GM23338 (cell line): ENCODE results near the gene KCNJ16. TPM values are rescaled to one million over a fixed set of nuclear protein-coding genes. Genes with fewer than 3 reads are reported as not detected.

Source experiments
- ATAC-seq: fragments of 200-7000 bp; cut with Tn5 transposase; 3 replicates; pipeline ENCODE4 v1.9.1; 2020
- DNase-seq: peaks from one replicate; pipeline ENCODE4 v3.0.0-alpha.2; 2015; ENCODE audit warnings: low spot score
- H2AFZ ChIP-seq: fragments of 200-600 bp; sonication (generic); 2 replicates; pipeline ENCODE4 v1.8.0; 2016; ENCODE audit warnings: antibody characterized with exemption, mild to moderate bottlenecking, moderate library complexity
- H3F3A ChIP-seq: fragments of 200-600 bp; sonication (generic); replicated peaks from 2 replicates; pipeline ENCODE4 v1.8.0; 2017; ENCODE audit warnings: antibody characterized with exemption, mixed run types, low read depth
- H3K27ac ChIP-seq: fragments of 200-600 bp; sonication (generic); 2 replicates; pipeline ENCODE4 v1.6.1; 2016; ENCODE audit warnings: low read depth
- H3K27me3 ChIP-seq: fragments of 200-600 bp; sonication (generic); 2 replicates; pipeline ENCODE4 v1.8.0; 2016; ENCODE audit warnings: mild to moderate bottlenecking, mixed run types, moderate library complexity; ENCODE audit not compliant: insufficient read depth
- H3K36me3 ChIP-seq: fragments of 200-600 bp; sonication (generic); 2 replicates; pipeline ENCODE4 v1.8.0; 2016; ENCODE audit warnings: mild to moderate bottlenecking; ENCODE audit not compliant: insufficient read depth
- H3K4me1 ChIP-seq: fragments of 200-600 bp; sonication (generic); 2 replicates; pipeline ENCODE4 v1.8.0; 2016; ENCODE audit warnings: mild to moderate bottlenecking, moderate library complexity; ENCODE audit not compliant: insufficient read depth
- H3K4me2 ChIP-seq: fragments of 200-600 bp; sonication (generic); 2 replicates; pipeline ENCODE4 v1.7.1; 2017; ENCODE audit warnings: mixed run types
- H3K4me3 ChIP-seq: fragments of 200-600 bp; sonication (generic); 2 replicates; pipeline ENCODE4 v1.6.1; 2016; ENCODE audit warnings: mixed run types
- H3K79me2 ChIP-seq: fragments of 200-600 bp; sonication (generic); replicated peaks from 2 replicates; pipeline ENCODE4 v1.8.0; 2017; ENCODE audit warnings: mild to moderate bottlenecking; ENCODE audit not compliant: insufficient read depth
- H3K9me2 ChIP-seq: fragments of 200-600 bp; sonication (generic); 2 replicates; pipeline ENCODE4 v1.8.0; 2017; ENCODE audit not compliant: insufficient read depth
- H4K20me1 ChIP-seq: fragments of 200-600 bp; sonication (generic); replicated peaks from 2 replicates; pipeline ENCODE4 v1.8.0; 2017; ENCODE audit warnings: mild to moderate bottlenecking; ENCODE audit not compliant: insufficient read depth
- H3K27ac Mint-ChIP-seq: 2 replicates; pipeline ENCODE4 v1.8.0; 2020; ENCODE audit warnings: inconsistent platforms, mild to moderate bottlenecking, moderate library complexity, mixed read lengths
- H3K27me3 Mint-ChIP-seq: 3 replicates; pipeline ENCODE4 v1.8.0; 2022; ENCODE audit warnings: low read depth, mild to moderate bottlenecking, moderate library complexity, mixed read lengths, inconsistent platforms; ENCODE audit not compliant: insufficient read depth, poor library complexity
- H3K36me3 Mint-ChIP-seq: 3 replicates; pipeline ENCODE4 v1.8.0; 2021; ENCODE audit warnings: low read depth, mild to moderate bottlenecking, inconsistent platforms, moderate library complexity, mixed read lengths
- H3K4me1 Mint-ChIP-seq: 3 replicates; pipeline ENCODE4 v1.8.0; 2020; ENCODE audit warnings: mild to moderate bottlenecking, inconsistent platforms, mixed read lengths
- H3K4me3 Mint-ChIP-seq: 3 replicates; pipeline ENCODE4 v1.8.0; 2021; ENCODE audit warnings: moderate library complexity, mild to moderate bottlenecking, inconsistent platforms, mixed read lengths
- H3K9me3 Mint-ChIP-seq: 3 replicates; pipeline ENCODE4 v1.8.0; 2020; ENCODE audit warnings: moderate library complexity, mild to moderate bottlenecking, inconsistent platforms, mixed read lengths
- EZH2 ChIP-seq: fragments of 200-600 bp; sonication (generic); IDR thresholded peaks from one replicate; pipeline ENCODE4 v1.8.0; 2017; ENCODE audit warnings: antibody characterized with exemption, mild to moderate bottlenecking, low read depth; ENCODE audit not compliant: unreplicated experiment
- polyA plus RNA-seq: library from polyadenylated mRNA; unstranded; fragments of >200 nt; fragmentation: Nextera tagmentation; extraction: Ambion mirVana; gene quantifications from 2 replicates; pipeline ENCODE4 v1.2.1, GENCODE V29; 2016
- total RNA-seq: library from RNA; depleted of rRNA; stranded (reverse); fragments of >200 nt; shearing (Covaris generic); gene quantifications from 2 replicates; pipeline ENCODE4 v1.2.3, GENCODE V29; 2014
- TF ChIP-seq, protein P1 (sequence below): fragments of 250-450 bp; sonication (Bioruptor Pico); IDR thresholded peaks from 2 replicates; pipeline ENCODE4 v1.5.0; 2020; ENCODE audit warnings: mild to moderate bottlenecking, moderate library complexity
- TF ChIP-seq, protein P2 (sequence below), 2 experiments: fragments of 200-600 bp in 1 of 2; sonication (generic) in 1 of 2; conservative IDR thresholded peaks; 2 replicates each; pipeline versions ENCODE4 v1.5.1 to v1.6.1; 2016 to 2017; ENCODE audit warnings: antibody characterized with exemption in 2 of 2, low read depth in 2 of 2, mild to moderate bottlenecking in 2 of 2, moderate library complexity in 1 of 2

The KCNJ16 gene
- total and polyA plus RNA-seq, 2 experiments from 2014 or later = not detected

- peaks cover 16% of the 10 kb centered on the region for H3K4me1 ChIP-seq
These were observed 93.3 kb downstream of the KCNJ16 start for GRCh38 chr17:70168044-70168976.

More at GRCh38 chr17:70168044-70168976, 93.3 kb downstream of the KCNJ16 start:
- H3K9me3 Mint-ChIP-seq = no peaks in the 10 kb centered on the region
- no peak overlapping the region for H3K27ac Mint-ChIP-seq
- peak overlapping the region; percentile 97 for H2AFZ ChIP-seq
- peak overlapping the region; percentile 81 for H3K4me3 Mint-ChIP-seq
- peak; percentile 84 for DNase-seq
- peak overlapping the region; percentile 96 for H3K4me2 ChIP-seq
- 0 out of 2 replicates have a peak, but pooled peaks cover 2% of the 10 kb centered on the region for H4K20me1 ChIP-seq
- H3K27me3 Mint-ChIP-seq = peaks cover 14% of the 10 kb centered on the region
- peak overlapping the region; percentile 72 for H3K4me3 ChIP-seq
- H3F3A ChIP-seq = no peaks in the 10 kb centered on the region
- no peaks in the 10 kb centered on the region for H3K36me3 ChIP-seq
- no peak overlapping the region for H3K27ac ChIP-seq
- H3K36me3 Mint-ChIP-seq = no peaks in the 10 kb centered on the region
- ATAC-seq = peak; percentile 66
- H3K4me1 Mint-ChIP-seq = peaks cover 15% of the 10 kb centered on the region
- no peaks in the 10 kb centered on the region for H3K9me2 ChIP-seq
- H3K79me2 ChIP-seq = peaks cover 4% of the 10 kb centered on the region; the same call in 1 of the 2 replicates
- peak; percentile 31 for TF ChIP-seq EZH2
- TF ChIP-seq, protein P1, sequence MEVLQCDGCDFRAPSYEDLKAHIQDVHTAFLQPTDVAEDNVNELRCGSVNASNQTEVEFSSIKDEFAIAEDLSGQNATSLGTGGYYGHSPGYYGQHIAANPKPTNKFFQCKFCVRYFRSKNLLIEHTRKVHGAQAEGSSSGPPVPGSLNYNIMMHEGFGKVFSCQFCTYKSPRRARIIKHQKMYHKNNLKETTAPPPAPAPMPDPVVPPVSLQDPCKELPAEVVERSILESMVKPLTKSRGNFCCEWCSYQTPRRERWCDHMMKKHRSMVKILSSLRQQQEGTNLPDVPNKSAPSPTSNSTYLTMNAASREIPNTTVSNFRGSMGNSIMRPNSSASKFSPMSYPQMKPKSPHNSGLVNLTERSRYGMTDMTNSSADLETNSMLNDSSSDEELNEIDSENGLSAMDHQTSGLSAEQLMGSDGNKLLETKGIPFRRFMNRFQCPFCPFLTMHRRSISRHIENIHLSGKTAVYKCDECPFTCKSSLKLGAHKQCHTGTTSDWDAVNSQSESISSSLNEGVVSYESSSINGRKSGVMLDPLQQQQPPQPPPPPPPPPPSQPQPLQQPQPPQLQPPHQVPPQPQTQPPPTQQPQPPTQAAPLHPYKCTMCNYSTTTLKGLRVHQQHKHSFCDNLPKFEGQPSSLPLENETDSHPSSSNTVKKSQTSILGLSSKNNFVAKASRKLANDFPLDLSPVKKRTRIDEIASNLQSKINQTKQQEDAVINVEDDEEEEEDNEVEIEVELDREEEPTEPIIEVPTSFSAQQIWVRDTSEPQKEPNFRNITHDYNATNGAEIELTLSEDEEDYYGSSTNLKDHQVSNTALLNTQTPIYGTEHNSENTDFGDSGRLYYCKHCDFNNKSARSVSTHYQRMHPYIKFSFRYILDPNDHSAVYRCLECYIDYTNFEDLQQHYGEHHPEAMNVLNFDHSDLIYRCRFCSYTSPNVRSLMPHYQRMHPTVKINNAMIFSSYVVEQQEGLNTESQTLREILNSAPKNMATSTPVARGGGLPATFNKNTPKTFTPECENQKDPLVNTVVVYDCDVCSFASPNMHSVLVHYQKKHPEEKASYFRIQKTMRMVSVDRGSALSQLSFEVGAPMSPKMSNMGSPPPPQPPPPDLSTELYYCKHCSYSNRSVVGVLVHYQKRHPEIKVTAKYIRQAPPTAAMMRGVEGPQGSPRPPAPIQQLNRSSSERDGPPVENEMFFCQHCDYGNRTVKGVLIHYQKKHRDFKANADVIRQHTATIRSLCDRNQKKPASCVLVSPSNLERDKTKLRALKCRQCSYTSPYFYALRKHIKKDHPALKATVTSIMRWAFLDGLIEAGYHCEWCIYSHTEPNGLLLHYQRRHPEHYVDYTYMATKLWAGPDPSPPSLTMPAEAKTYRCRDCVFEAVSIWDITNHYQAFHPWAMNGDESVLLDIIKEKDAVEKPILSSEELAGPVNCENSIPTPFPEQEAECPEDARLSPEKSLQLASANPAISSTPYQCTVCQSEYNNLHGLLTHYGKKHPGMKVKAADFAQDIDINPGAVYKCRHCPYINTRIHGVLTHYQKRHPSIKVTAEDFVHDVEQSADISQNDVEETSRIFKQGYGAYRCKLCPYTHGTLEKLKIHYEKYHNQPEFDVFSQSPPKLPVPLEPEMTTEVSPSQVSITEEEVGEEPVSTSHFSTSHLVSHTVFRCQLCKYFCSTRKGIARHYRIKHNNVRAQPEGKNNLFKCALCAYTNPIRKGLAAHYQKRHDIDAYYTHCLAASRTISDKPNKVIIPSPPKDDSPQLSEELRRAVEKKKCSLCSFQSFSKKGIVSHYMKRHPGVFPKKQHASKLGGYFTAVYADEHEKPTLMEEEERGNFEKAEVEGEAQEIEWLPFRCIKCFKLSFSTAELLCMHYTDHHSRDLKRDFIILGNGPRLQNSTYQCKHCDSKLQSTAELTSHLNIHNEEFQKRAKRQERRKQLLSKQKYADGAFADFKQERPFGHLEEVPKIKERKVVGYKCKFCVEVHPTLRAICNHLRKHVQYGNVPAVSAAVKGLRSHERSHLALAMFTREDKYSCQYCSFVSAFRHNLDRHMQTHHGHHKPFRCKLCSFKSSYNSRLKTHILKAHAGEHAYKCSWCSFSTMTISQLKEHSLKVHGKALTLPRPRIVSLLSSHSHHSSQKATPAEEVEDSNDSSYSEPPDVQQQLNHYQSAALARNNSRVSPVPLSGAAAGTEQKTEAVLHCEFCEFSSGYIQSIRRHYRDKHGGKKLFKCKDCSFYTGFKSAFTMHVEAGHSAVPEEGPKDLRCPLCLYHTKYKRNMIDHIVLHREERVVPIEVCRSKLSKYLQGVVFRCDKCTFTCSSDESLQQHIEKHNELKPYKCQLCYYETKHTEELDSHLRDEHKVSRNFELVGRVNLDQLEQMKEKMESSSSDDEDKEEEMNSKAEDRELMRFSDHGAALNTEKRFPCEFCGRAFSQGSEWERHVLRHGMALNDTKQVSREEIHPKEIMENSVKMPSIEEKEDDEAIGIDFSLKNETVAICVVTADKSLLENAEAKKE (CRISPR knock-in tag) = no peak
- TF ChIP-seq, protein P2, sequence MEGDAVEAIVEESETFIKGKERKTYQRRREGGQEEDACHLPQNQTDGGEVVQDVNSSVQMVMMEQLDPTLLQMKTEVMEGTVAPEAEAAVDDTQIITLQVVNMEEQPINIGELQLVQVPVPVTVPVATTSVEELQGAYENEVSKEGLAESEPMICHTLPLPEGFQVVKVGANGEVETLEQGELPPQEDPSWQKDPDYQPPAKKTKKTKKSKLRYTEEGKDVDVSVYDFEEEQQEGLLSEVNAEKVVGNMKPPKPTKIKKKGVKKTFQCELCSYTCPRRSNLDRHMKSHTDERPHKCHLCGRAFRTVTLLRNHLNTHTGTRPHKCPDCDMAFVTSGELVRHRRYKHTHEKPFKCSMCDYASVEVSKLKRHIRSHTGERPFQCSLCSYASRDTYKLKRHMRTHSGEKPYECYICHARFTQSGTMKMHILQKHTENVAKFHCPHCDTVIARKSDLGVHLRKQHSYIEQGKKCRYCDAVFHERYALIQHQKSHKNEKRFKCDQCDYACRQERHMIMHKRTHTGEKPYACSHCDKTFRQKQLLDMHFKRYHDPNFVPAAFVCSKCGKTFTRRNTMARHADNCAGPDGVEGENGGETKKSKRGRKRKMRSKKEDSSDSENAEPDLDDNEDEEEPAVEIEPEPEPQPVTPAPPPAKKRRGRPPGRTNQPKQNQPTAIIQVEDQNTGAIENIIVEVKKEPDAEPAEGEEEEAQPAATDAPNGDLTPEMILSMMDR (conservative IDR thresholded peaks at IDR 0.05; ENCODE audit: low read depth in 2 of 2) = peak; percentile 64 to 85
- H3K27me3 ChIP-seq = peaks cover 41% of the 10 kb centered on the region
